Right kidney (tissue), 1 donor: ENCODE measurements around the gene HAUS7.
A peak's percentile ranks its signal among the peaks of the same experiment; 100 is the strongest.

Source experiments
- DNase-seq: peaks from one replicate; pipeline ENCODE4 v3.0.0-alpha.2; 2016

Gene HAUS7

DNA sequence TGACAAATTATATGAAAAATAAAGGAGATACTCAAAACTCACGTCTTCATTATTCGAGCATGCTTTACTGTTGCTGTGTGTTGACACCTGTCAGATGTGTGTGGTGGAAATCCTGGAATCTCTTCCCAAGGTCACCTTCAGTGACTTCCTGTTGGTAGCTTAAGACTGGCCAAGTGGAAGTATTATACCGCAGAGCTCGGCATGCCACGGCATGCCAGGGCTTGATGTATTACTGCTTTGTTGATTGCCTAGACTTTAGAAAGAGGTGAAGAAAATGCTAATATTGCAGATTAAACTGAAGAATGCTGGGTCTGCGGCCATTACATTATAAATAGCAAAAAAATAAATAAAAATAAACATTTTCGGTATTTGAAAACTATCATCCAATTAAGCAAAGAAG lies 29.1 kb downstream of the HAUS7 start:
- no peak for DNase-seq

GRCh38 chrX:153440556-153441135 lies 29.7 kb downstream of the HAUS7 start:
- no peak for DNase-seq

DNA sequence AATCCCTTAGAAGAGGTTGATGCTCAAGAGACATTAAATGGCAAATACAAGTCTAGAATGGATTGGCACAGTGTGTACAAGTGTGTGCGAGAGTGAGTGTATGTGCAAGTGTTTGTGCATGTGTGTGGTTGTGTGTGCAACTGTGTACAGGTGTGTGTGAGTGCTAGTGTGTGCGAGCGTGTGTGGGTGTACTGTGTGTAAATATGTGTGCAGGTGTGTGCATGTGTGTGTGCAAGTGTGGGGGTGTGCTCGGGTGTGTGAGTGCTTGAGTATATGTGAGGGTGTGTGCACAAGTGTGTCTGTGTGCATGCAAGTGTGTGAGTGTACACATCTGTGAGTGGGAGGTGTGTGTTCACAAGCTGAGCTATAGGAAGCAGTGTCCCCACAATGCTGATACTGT lies 30.4 kb downstream of the HAUS7 start:
- no peak for DNase-seq

GRCh38 chrX:153438532-153438931 lies 31.8 kb downstream of the HAUS7 start:
- DNase-seq = no peak

DNA sequence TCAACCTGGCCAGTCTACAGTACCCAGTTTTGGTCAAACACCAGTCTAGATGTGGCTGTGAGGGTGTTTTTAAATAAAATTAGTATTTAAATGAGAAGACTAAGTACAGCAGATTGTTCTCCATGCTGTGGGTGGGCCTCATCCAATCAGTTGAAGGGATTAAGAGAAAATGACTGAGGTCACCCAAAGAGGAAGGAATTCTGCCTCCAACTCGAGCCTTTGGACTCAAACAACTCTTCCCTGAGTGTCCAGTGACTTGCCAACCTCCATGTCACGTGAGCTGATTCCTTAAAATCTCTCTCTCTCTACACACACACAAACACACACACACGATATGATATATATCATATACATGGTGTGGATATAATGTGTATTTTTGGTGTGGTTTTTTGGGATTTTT lies 34.5 kb downstream of the HAUS7 start:
- DNase-seq = no peak

DNA sequence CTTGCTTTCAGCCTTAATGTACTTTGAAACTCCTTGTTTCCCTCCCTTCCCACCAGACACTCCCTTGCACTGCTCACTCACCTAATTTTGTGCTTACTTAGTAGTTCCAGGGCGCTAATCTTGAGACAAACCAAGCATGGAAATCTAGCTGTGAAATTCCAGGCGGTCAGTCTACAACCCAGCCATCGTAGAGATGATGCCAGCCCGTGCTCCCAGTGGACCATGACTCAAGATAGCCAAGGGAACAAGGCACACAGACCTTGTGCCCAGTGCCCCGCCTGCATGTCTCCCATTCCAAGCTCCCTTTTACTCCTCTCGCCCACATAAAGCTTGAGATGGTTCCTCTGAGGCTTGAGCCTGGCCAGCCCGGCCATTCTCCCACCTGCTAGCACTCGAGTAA lies 35.6 kb downstream of the HAUS7 start:
- no peak for DNase-seq

DNA sequence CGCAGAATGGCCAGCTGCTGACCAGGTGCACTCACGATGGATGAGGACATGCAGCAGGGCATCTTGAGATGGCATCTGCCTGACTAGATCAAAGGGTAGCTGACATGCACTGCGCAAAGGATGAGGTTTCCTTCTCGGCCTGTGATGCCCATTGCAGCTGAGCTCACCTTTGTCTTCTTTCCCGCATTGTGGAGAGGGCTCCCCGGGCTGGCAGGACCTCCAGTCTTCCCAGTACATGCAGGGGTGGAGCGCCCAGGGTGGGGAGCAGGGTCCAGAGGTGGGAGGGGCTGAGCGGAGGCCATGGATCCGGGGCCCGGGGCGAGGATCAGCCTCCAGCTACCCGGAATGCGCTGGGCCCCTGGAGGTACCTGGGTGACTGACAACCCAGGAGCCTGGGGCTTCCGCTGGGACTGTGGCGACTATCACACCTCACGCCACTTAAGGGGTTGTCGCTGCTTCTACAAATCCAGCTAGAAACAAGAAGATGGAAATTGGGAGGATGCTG lies 36.5 kb downstream of the HAUS7 start:
- DNase-seq = no peak

GRCh38 chrX:153433161-153433680 lies 37.2 kb downstream of the HAUS7 start:
- DNase-seq = no peak

DNA sequence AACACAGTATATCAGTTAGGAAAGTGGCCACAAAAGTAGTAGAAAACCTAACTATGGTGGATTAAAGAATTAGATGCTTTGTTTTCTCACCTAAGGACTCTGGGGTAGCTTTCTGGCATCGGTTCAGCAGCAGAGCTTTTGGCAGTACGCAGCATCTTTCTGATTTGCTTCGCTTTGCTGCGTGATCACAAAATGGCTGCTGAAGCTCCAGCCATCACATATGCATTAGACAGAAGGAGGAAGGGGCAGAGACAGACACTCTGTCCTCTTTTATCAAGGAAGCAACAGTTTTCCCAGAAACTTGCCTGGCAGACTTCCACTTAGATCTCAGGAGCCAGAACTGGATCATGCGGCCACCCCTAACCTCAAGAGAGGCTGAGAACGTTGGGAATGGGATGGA lies 39.6 kb downstream of the HAUS7 start:
- no peak for DNase-seq

DNA sequence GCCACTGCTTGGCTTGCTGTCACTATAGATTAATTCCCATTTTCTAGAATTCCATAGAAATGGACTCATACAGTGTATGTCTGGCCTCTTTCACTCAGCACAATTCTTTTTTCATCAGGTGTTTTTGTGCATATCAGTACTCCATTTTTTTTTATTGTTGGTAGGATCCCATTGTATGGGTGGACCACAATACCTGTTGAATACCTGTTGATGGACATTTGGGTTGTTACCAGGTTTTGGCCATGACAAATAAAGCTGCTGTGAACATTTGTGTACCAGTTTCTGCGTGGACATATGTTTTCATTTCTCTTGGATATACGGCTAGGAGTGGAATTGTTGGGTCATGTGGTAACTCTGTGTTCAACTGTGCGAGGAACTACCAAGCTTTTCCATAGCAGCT lies 44.2 kb downstream of the HAUS7 start:
- DNase-seq = no peak

- DNase-seq = no peak
These were observed 46.7 kb downstream of the HAUS7 start for GRCh38 chrX:153423652-153424051.

DNA sequence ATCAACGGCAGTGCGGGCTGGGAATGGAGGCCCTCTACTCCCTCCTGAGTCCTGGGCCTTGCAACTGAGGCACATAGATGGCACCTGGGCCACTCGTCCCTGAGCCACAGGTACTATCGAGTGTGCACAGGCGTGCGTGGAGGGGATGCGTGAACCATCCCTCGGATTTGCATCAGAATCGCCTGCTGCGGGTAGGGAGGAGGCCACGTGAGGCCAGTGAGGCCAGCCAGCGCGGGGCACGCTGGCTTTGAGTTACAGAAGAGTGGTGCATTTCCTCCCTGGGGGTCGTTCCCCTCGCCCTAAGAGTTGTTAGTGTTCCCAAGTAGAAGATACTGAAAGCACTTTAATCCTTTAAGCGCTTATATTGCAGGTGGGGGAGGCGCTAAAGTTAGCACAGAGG lies 48.5 kb downstream of the HAUS7 start:
- DNase-seq = no peak

GRCh38 chrX:153420851-153421599 lies 49.4 kb downstream of the HAUS7 start:
- no peak for DNase-seq

GRCh38 chrX:153417637-153418036 lies 52.7 kb downstream of the HAUS7 start:
- no peak for DNase-seq

GRCh38 chrX:153416781-153417450 lies 53.5 kb downstream of the HAUS7 start:
- no peak for DNase-seq

- DNase-seq = no peak
These were observed 55.4 kb downstream of the HAUS7 start for GRCh38 chrX:153414856-153415510.

DNA sequence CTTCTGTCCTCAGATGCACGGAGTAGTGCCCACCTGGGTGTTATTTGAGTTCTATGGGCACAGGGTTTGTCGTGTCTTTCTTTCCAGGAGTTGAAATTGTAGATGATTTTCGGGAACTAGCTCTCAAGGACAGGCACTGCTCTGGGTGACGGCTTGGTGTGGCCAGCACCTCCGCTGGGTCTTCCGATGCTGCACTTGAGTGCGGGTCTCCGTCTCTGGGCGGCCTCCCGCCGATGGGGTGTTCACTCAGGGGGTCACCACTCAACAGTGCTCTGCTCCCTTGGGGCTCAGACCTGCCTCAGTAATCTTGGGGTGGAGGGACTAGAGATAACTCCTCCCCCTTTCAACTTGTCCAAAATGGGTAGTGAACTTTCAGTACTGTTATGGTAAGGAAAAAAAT lies 56.6 kb downstream of the HAUS7 start:
- no peak for DNase-seq

DNA sequence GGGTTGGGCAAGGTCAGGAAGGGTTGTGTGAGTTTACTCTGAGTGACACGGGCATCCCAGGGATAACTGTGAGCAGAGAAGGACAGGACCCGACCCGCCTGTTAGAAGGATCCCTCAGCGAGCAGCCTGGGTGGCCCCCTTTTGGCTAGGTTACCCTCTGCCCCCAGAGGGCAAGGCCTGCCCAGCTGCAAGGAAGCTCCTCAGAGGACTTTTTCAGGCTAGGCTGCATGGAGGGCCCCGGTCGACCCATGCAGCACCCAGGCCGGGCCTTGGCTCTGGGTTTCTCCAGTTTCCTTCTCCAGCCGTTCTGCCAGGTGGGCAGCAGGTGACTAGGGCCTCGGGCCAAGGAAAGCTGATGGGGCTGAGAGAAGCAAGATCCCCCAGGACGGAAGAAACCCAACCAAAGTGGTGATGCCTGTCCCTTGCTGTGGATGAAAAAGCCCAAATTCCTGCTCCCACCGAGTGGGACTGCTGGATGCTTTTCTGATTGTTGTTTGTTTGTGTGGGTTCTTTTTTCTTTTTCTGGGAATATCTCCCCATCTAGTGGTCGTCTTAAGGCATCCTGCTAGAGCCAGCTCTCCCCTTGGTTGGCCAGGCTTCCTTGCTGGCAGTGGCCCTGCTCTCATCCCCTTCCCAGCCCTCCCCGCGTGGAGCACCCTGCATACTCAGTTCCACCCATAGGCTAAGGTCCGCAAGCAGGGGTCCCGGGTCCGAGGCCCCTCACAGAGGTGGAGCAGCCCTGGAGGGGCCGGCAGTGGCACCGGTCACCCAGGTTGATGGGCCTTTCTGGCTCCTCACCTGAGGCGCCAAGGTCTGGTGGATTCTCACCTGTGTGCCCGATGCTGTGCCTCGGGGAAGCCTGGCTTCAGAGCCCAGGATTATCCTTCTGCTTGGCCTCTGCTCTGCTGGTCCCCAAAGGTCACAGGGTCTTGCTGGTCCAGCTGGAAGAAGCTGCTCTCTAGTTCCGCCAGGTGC lies 57.3 kb downstream of the HAUS7 start:
- no peak for DNase-seq

DNA sequence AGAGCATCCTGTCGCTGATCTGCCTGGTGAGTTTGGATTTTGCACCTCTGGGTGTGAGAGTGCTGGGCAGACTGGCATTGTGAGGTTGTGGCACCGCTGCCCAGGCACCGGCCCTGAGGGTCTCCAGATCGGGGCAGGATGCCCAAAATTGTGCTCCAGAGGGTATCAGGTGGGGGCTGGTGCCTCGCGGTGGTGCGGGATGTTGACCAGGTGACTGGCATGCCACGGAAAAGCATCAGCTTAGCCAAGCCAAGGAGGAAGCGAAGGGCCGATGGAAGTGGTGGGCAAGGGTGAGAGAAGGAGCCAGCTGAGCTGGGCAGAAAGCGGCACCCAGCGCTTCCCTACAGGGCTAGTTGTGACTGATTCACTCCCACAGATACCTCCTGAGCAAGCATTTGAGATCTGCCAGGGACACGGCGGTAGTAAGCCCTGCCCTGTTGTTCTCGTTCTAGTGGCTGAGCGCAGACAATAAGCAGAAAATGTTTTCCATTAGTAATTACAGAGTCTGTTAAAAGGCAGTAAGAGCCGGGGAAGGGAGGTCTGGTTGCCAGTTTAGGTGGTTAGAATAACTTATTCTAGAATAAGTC lies 58.3 kb downstream of the HAUS7 start:
- no peak for DNase-seq

DNA sequence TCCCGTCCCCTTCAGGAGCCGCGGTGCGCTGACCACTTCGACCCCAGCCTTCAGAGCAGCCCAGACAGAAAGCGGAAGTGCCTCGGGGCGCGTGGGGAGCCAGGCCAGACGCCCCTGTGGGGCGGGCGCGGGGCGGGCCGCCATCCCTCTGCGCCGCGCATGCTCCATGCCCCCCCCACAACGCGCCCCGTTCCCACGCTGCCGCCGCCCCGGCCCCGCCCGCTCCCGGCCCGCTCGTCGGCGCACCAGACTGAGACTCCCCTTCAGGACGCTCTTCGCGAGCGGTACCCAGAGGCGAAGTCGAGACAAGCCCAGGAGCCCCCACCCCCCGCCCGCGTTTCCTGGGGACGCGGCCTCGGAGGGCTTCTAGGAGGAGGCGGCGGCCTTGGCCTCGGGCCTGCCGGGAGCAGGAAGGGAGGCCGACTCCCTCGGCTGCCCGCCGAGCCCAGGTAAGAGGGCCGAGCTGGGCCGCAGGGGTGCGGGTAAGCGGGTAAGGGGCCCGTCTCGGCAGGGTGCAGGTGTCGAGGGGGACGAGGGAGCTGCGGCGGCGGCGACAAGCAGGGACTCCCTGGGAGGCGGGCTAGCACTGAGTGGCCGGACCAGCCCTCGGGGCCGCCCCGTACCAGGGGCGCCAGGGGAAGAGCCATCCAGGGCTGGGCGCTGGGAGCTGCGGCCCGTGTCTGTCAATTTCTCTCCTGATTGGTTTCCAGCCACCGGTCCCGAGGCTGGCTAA lies 59.0 kb downstream of the HAUS7 start, which contains the start of gene ZFP92:
TSS of gene ZFP92 (plus strand) at position 218 of the 733 bp plus-strand sequence. CDS start 6,851 bp downstream, outside the sequence.
- peak; percentile 40 for DNase-seq
